Activated CD4-positive, CD25-positive, alpha-beta regulatory T cell treated with anti-CD3 and anti-CD28 coated beads, Interleukin-2, amount 50 U/mL, for 24 hours (primary cell): ENCODE results near the gene GKN2.
"Not testable (repeated sequence)": the region's sequence is repeated elsewhere in the genome, so short reads cannot be mapped to it uniquely, and the experiment has no call there.

Source experiments
- ATAC-seq, 2 donors: fragments of 150-1000 bp; cut with Tn5 transposase; one replicate each; pipeline ENCODE4 v1.10.0; 2021; ENCODE audit warnings: mild to moderate bottlenecking in 1 of 2, moderate library complexity in 1 of 2

The GKN2 gene

GRCh38 chr2:68917034-68917718 is 35.5 kb downstream of the GKN2 start:
- no peak for ATAC-seq

- no peak for ATAC-seq
These were observed 36.5 kb downstream of the GKN2 start for GRCh38 chr2:68916226-68916625.

GRCh38 chr2:68915393-68915792 is 37.3 kb downstream of the GKN2 start:
- no peak for ATAC-seq

- no peak for ATAC-seq
These were observed 39.3 kb downstream of the GKN2 start for GRCh38 chr2:68913359-68913758.

GRCh38 chr2:68912732-68913131 is 40.0 kb downstream of the GKN2 start:
- ATAC-seq = no peak

GRCh38 chr2:68912111-68912510 is 40.6 kb downstream of the GKN2 start:
- no peak for ATAC-seq

- ATAC-seq = no peak
These were observed 41.0 kb downstream of the GKN2 start for GRCh38 chr2:68911709-68912108.

- ATAC-seq = no peak
These were observed 41.4 kb downstream of the GKN2 start for GRCh38 chr2:68911246-68911645.

GRCh38 chr2:68909793-68910674 is 42.7 kb downstream of the GKN2 start:
- no peak for ATAC-seq

GRCh38 chr2:68908392-68908970 is 44.2 kb downstream of the GKN2 start:
- peak; percentile 93 to 94 for ATAC-seq

GRCh38 chr2:68907920-68908253 is 44.8 kb downstream of the GKN2 start:
- ATAC-seq = peak; percentile 1 to 3

- ATAC-seq = peak; percentile 27 to 39
These were observed 45.3 kb downstream of the GKN2 start for GRCh38 chr2:68907232-68907919.

- no peak for ATAC-seq
These were observed 46.0 kb downstream of the GKN2 start for GRCh38 chr2:68906716-68907115.

- ATAC-seq = no peak
These were observed 47.6 kb downstream of the GKN2 start for GRCh38 chr2:68905116-68905515.

- no peak for ATAC-seq
These were observed 51.1 kb downstream of the GKN2 start for GRCh38 chr2:68901561-68901960.

GRCh38 chr2:68901199-68901514 is 51.5 kb downstream of the GKN2 start:
- no peak for ATAC-seq

GRCh38 chr2:68900496-68901198 is 52.0 kb downstream of the GKN2 start:
- ATAC-seq = no peak

- ATAC-seq = not testable (repeated sequence)
These were observed 56.7 kb downstream of the GKN2 start for GRCh38 chr2:68895981-68896380.
